Astrocyte (in vitro differentiated cells and primary cell): Measurements from ENCODE around the gene EXOC3L2.

Experiments
- CTCF ChIP-seq: IDR thresholded peaks from 2 replicates; pipeline ENCODE4 v1.5.1; 2011; ENCODE audit warnings: low read depth, mild to moderate bottlenecking, inconsistent platforms, low read length, moderate library complexity; ENCODE audit not compliant: insufficient read depth
- EZH2 ChIP-seq: IDR thresholded peaks from 2 replicates; pipeline ENCODE4 v1.6.1; 2012; ENCODE audit warnings: mild to moderate bottlenecking, low read length, inconsistent platforms; ENCODE audit not compliant: insufficient read depth

GRCh38 chr19:45166723-45167252 lies 78.4 kb downstream of the EXOC3L2 start:
- TF ChIP-seq EZH2 (no peak), CTCF (no peak)
